Measurements from ENCODE around the gene ASPM.
"Not testable (repeated sequence)": the region's sequence is repeated elsewhere in the genome, so short reads cannot be mapped to it uniquely, and the experiment has no call there.

DNA sequence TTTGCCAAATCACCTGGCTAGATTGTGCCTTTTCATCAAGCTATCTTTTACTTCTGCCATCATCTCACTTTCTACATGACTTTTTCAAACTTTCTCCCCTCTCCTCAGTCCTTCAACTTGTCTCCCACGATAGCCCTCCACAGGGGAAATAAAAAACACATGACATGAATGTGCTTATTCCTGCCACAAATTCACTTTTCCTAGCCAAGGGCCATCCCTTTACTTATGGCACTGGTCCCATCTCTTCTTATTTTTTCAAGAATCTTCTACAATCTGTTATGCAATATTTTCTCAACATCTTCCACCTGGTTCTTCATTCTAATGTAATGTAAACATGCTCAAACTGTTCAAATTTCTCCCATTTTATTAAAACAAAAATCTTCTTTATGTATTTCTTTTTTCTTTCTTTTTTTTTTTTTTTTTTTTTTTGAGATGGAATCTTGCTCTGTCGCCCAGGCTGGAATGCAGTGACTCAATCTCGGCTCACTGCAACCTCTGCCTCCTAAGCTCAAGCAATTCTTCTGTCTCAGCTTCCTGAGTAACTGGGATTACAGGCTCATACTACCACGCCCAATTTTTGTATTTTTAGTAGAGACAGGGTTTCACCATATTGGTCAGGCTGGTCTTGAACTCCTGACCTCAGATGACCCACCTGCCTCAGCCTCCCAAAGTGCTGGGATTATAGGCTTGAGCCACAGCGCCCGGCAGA is 111.7 kb downstream of the ASPM start:
- TF ChIP-seq, protein P1, sequence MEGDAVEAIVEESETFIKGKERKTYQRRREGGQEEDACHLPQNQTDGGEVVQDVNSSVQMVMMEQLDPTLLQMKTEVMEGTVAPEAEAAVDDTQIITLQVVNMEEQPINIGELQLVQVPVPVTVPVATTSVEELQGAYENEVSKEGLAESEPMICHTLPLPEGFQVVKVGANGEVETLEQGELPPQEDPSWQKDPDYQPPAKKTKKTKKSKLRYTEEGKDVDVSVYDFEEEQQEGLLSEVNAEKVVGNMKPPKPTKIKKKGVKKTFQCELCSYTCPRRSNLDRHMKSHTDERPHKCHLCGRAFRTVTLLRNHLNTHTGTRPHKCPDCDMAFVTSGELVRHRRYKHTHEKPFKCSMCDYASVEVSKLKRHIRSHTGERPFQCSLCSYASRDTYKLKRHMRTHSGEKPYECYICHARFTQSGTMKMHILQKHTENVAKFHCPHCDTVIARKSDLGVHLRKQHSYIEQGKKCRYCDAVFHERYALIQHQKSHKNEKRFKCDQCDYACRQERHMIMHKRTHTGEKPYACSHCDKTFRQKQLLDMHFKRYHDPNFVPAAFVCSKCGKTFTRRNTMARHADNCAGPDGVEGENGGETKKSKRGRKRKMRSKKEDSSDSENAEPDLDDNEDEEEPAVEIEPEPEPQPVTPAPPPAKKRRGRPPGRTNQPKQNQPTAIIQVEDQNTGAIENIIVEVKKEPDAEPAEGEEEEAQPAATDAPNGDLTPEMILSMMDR (IDR thresholded peaks at IDR 0.05; ENCODE audit: insufficient read depth, low read depth, low read length) = not testable (repeated sequence)
- not testable (repeated sequence) for TF ChIP-seq EZH2 (IDR thresholded peaks at IDR 0.05; ENCODE audit: insufficient read depth, low read length)
